H9 (cell line): ENCODE results near the gene DSTN. TPM values are rescaled to one million over a fixed set of nuclear protein-coding genes. Genes with fewer than 3 reads are reported as not detected.

Experiments
- DNase-seq: peaks from one replicate; pipeline ENCODE4 v3.0.0-alpha.2; 2017
- H2AFZ ChIP-seq: one replicate; pipeline ENCODE4 v1.6.1; 2013; ENCODE audit warnings: mild to moderate bottlenecking, low read length, control low read depth, moderate library complexity
- H2AK5ac ChIP-seq: 2 replicates; pipeline ENCODE4 v1.6.1; 2013; ENCODE audit warnings: low read length, control low read depth, mixed read lengths; ENCODE audit not compliant: insufficient read length
- H2BK120ac ChIP-seq: one replicate; pipeline ENCODE4 v1.6.1; 2013; ENCODE audit warnings: low read depth, mild to moderate bottlenecking, low read length, control low read depth, inconsistent platforms; ENCODE audit not compliant: poor library complexity, severe bottlenecking
- H2BK12ac ChIP-seq: 2 replicates; pipeline ENCODE4 v1.6.1; 2013; ENCODE audit warnings: low read length, control low read depth, mixed read lengths, low read depth; ENCODE audit not compliant: insufficient read length
- H2BK15ac ChIP-seq: 2 replicates; pipeline ENCODE4 v1.6.1; 2013; ENCODE audit warnings: low read depth, low read length, control low read depth
- H2BK20ac ChIP-seq: one replicate; pipeline ENCODE4 v1.6.1; 2013; ENCODE audit warnings: low read depth, mild to moderate bottlenecking, low read length, control low read depth, inconsistent platforms; ENCODE audit not compliant: poor library complexity, severe bottlenecking
- H2BK5ac ChIP-seq: 2 replicates; pipeline ENCODE4 v1.6.1; 2013; ENCODE audit warnings: low read length, control low read depth, mixed read lengths; ENCODE audit not compliant: insufficient read length
- H3K14ac ChIP-seq: 2 replicates; pipeline ENCODE4 v1.6.1; 2013; ENCODE audit warnings: low read length, control low read depth; ENCODE audit not compliant: insufficient read depth
- H3K18ac ChIP-seq: 2 replicates; pipeline ENCODE4 v1.6.1; 2013; ENCODE audit warnings: low read depth, mild to moderate bottlenecking, mixed read lengths, low read length, control low read depth; ENCODE audit not compliant: insufficient read length
- H3K23ac ChIP-seq: 2 replicates; pipeline ENCODE4 v1.6.1; 2013; ENCODE audit warnings: low read length, control low read depth, mixed read lengths, low read depth; ENCODE audit not compliant: insufficient read length
- H3K23me2 ChIP-seq: 2 replicates; pipeline ENCODE4 v1.6.1; 2013; ENCODE audit warnings: low read depth, mild to moderate bottlenecking, mixed read lengths, low read length, control low read depth; ENCODE audit not compliant: insufficient read length, poor library complexity, severe bottlenecking
- H3K27ac ChIP-seq: 2 replicates; pipeline ENCODE4 v1.5.1; 2013; ENCODE audit warnings: low read length, control low read depth, mixed read lengths, low read depth; ENCODE audit not compliant: insufficient read length
- H3K27me3 ChIP-seq: 2 replicates; pipeline ENCODE4 v1.6.1; 2013; ENCODE audit warnings: low read length, control low read depth, inconsistent platforms; ENCODE audit not compliant: insufficient read depth
- H3K4ac ChIP-seq: 2 replicates; pipeline ENCODE4 v1.6.1; 2013; ENCODE audit warnings: low read depth, mild to moderate bottlenecking, control low read depth, inconsistent platforms, low read length, moderate library complexity
- H3K4me1 ChIP-seq: 2 replicates; pipeline ENCODE4 v1.6.1; 2013; ENCODE audit warnings: low read length, control low read depth, inconsistent platforms; ENCODE audit not compliant: insufficient read depth
- H3K4me2 ChIP-seq: 2 replicates; pipeline ENCODE4 v1.6.1; 2013; ENCODE audit warnings: low read length, control low read depth, mixed read lengths; ENCODE audit not compliant: insufficient read length, insufficient read depth
- H3K56ac ChIP-seq: 2 replicates; pipeline ENCODE4 v1.6.1; 2013; ENCODE audit warnings: low read depth, mild to moderate bottlenecking, mixed read lengths, low read length, control low read depth; ENCODE audit not compliant: insufficient read length
- H3K79me1 ChIP-seq: 2 replicates; pipeline ENCODE4 v1.6.1; 2013; ENCODE audit warnings: low read depth, mild to moderate bottlenecking, moderate library complexity, low read length, control low read depth, inconsistent platforms; ENCODE audit not compliant: insufficient read depth, poor library complexity, severe bottlenecking
- H3K79me2 ChIP-seq: 2 replicates; pipeline ENCODE4 v1.6.1; 2013; ENCODE audit warnings: low read length, control low read depth, inconsistent platforms; ENCODE audit not compliant: insufficient read depth
- H3K9ac ChIP-seq: 2 replicates; pipeline ENCODE4 v1.6.1; 2013; ENCODE audit warnings: low read length, control low read depth, mixed read lengths; ENCODE audit not compliant: insufficient read length; ENCODE audit errors: extremely low read depth
- H3K9me3 ChIP-seq: one replicate; pipeline ENCODE4 v1.6.1; 2013; ENCODE audit warnings: low read depth, low read length, inconsistent platforms; ENCODE audit not compliant: control insufficient read depth
- H3T11ph ChIP-seq: one replicate; pipeline ENCODE4 v1.6.1; 2013; ENCODE audit warnings: mild to moderate bottlenecking, low read length, control low read depth, inconsistent platforms
- H4K20me1 ChIP-seq: one replicate; pipeline ENCODE4 v1.6.1; 2013; ENCODE audit not compliant: control insufficient read depth, insufficient read length, insufficient read depth
- H4K5ac ChIP-seq: 2 replicates; pipeline ENCODE4 v1.6.1; 2013; ENCODE audit warnings: low read depth, mild to moderate bottlenecking, mixed read lengths, low read length, control low read depth; ENCODE audit not compliant: insufficient read length
- H4K8ac ChIP-seq: replicated peaks from 2 replicates; pipeline ENCODE4 v1.6.1; 2013; ENCODE audit warnings: low read length, control low read depth, mixed read lengths, low read depth; ENCODE audit not compliant: insufficient read length
- H4K91ac ChIP-seq: 2 replicates; pipeline ENCODE4 v1.6.1; 2013; ENCODE audit warnings: low read depth, mild to moderate bottlenecking, moderate library complexity, mixed read lengths, low read length, control low read depth; ENCODE audit not compliant: insufficient read length
- H3K27ac Mint-ChIP-seq, 3 experiments: 2 replicates in 2 of 3; 3 replicates in 1 of 3; pipeline ENCODE4 v1.8.0; 2020 to 2021; ENCODE audit warnings: mixed read lengths in 3 of 3, mild to moderate bottlenecking in 1 of 3, moderate library complexity in 1 of 3
- H3K27me3 Mint-ChIP-seq: 2 replicates; pipeline ENCODE4 v1.8.0; 2021; ENCODE audit warnings: low read depth, mild to moderate bottlenecking, moderate library complexity, mixed read lengths
- H3K36me3 Mint-ChIP-seq, 3 experiments: 2 replicates in 2 of 3; 3 replicates in 1 of 3; pipeline ENCODE4 v1.8.0; 2020 to 2021; ENCODE audit warnings: low read depth in 3 of 3, mixed read lengths in 3 of 3; ENCODE audit not compliant: insufficient read depth in 1 of 3
- H3K4me1 Mint-ChIP-seq, 2 experiments: 2 replicates each; pipeline ENCODE4 v1.8.0; 2020; ENCODE audit warnings: mixed read lengths in 2 of 2
- H3K4me3 Mint-ChIP-seq, 2 experiments: 2 replicates in 1 of 2; 3 replicates in 1 of 2; pipeline ENCODE4 v1.8.0; 2020 to 2021; ENCODE audit warnings: mild to moderate bottlenecking in 2 of 2, mixed read lengths in 2 of 2, moderate library complexity in 1 of 2
- H3K9me3 Mint-ChIP-seq, 2 experiments: 2 replicates in 1 of 2; 3 replicates in 1 of 2; pipeline ENCODE4 v1.8.0; 2020; ENCODE audit warnings: mild to moderate bottlenecking in 2 of 2, mixed read lengths in 2 of 2, moderate library complexity in 1 of 2
- CTCF ChIP-seq: fragments of 200-600 bp; sonication (generic); conservative IDR thresholded peaks from 3 replicates; pipeline ENCODE4 v1.8.0; 2021; ENCODE audit warnings: antibody characterized with exemption, mild to moderate bottlenecking
- WGBS: extraction: QIAGEN DNeasy Blood & Tissue Kit; methylation state at CpG from one replicate; pipeline ENCODE4 v1.1.7; 2013; ENCODE audit warnings: missing lambda C conversion rate, low lambda C conversion rate, mixed read lengths; ENCODE audit not compliant: insufficient read length; ENCODE audit errors: extremely low coverage; 5-methylcytosine and 5-hydroxymethylcytosine counted together
- total RNA-seq: library from RNA; stranded (reverse); gene quantifications from 2 replicates; pipeline ENCODE4 v1.2.1, GENCODE V29; 2021

The DSTN gene
- total RNA-seq, 1 experiment from 2014 or later = 145 TPM

DNA sequence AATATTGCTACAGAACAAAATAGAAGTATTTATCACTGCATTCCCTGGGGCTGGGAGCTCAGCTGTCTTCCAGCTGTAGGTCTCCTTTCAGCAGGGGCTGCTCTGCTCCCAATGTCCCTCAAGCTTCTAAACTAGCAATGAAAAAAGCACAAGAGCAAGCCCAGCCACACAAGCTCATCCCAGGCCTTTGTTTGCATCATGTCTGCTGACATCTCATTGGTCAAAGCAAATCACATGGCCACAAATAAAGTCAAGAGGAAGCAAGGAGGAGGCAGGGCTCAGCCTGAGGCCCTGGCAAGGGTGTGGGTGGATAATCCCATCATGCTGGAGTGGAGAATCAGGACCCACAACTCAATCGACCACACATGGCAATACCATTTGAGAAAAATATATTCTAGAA, 36.5 kb upstream of the DSTN start:
- Mint-ChIP-seq H3K9me3 (peaks cover 0 to 4% of the 10 kb centered on the region in 2 experiments; a peak in 3 of 5 replicates), H3K36me3 (peaks cover 0 to 2% (median 0%) of the 10 kb centered on the region in 3 experiments; a peak in 3 of 7 replicates), H3K27me3 (peaks cover 16% of the 10 kb centered on the region), H3K4me1 (peaks cover 30 to 32% of the 10 kb centered on the region in 2 experiments), H3K4me3 (no peak overlapping the region; a peak in 1 of 5 replicates), H3K27ac (peak overlapping the region in 2 of 3 experiments; percentile 40 to 68; a peak in 1 of 7 replicates)
- H3K14ac ChIP-seq = no peak overlapping the region
- H3K27me3 ChIP-seq = no peaks in the 10 kb centered on the region
- no peak overlapping the region for H2BK12ac ChIP-seq
- no peak overlapping the region for H2BK120ac ChIP-seq
- no peak overlapping the region for H4K5ac ChIP-seq
- no peak overlapping the region for H3K23ac ChIP-seq
- no peaks in the 10 kb centered on the region for H3K79me2 ChIP-seq
- no peak overlapping the region for H3K56ac ChIP-seq
- no peak overlapping the region for H3T11ph ChIP-seq
- TF ChIP-seq CTCF = no peak
- H3K18ac ChIP-seq = no peak overlapping the region
- WGBS = no CpG with 5 or more reads among the region's 1 CpG
- no peaks in the 10 kb centered on the region for H3K23me2 ChIP-seq
- peaks cover 5% of the 10 kb centered on the region; the same call in 1 of the 2 replicates for H3K4me1 ChIP-seq
- peak; percentile 70 for DNase-seq
- H4K91ac ChIP-seq = no peak overlapping the region
- no peak overlapping the region for H4K8ac ChIP-seq
- H3K27ac ChIP-seq = no peak overlapping the region
- H2AFZ ChIP-seq = no peak overlapping the region
- no peak overlapping the region for H3K9ac ChIP-seq
- H3K4ac ChIP-seq = no peak overlapping the region
- no peak overlapping the region for H2BK15ac ChIP-seq
- no peak overlapping the region for H2BK20ac ChIP-seq
- no peak overlapping the region for H2AK5ac ChIP-seq
- no peak overlapping the region for H3K4me2 ChIP-seq
- no peaks in the 10 kb centered on the region for H3K9me3 ChIP-seq
- H2BK5ac ChIP-seq = no peak overlapping the region
- H3K79me1 ChIP-seq = no peaks in the 10 kb centered on the region
- no peaks in the 10 kb centered on the region for H4K20me1 ChIP-seq
